Measurements from ENCODE around the gene MAP4K2. TPM values are rescaled to one million over a fixed set of nuclear protein-coding genes. Genes with fewer than 3 reads are reported as not detected.

MAP4K2 gene
- total RNA-seq, 2 donors from 2014 or later: 9.2 to 13.3 TPM

DNA sequence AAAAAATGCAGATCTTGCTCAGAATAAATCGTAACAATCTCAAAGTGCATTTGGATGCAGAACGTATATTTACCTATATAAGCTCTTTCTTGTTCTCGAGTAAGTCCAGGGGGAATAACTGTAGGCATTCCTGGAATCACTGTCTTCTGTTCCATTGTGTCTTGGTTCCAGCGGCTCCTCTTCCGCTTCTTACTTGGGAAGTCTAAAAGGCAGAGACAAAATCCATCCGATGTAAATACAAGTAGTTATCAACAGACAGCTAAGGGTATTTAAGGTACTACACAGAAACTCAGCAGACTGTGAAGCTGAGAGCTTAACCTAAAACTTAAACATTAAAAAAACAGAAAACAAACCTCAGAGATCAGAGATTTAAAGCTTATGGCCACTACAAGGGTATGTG lies 26.6 kb downstream of the MAP4K2 start:
- Histone ChIP-seq H3K9ac (ENCODE audit: low read depth in 2 of 2, low read length in 2 of 2) (peak overlapping the region in 1 of 2 donors; percentile 69), H3K9me3 (no peaks in the 10 kb centered on the region), H3K27ac (no peak overlapping the region), H3K36me3 (peaks cover 23% of the 10 kb centered on the region), H3K4me1 (peaks cover 9% of the 10 kb centered on the region), H3K27me3 (no peaks in the 10 kb centered on the region), H3K4me3 (peak overlapping the region; percentile 72)
- intact Hi-C loops (cut with DNase I): no loop called here
- TF ChIP-seq, protein P1, sequence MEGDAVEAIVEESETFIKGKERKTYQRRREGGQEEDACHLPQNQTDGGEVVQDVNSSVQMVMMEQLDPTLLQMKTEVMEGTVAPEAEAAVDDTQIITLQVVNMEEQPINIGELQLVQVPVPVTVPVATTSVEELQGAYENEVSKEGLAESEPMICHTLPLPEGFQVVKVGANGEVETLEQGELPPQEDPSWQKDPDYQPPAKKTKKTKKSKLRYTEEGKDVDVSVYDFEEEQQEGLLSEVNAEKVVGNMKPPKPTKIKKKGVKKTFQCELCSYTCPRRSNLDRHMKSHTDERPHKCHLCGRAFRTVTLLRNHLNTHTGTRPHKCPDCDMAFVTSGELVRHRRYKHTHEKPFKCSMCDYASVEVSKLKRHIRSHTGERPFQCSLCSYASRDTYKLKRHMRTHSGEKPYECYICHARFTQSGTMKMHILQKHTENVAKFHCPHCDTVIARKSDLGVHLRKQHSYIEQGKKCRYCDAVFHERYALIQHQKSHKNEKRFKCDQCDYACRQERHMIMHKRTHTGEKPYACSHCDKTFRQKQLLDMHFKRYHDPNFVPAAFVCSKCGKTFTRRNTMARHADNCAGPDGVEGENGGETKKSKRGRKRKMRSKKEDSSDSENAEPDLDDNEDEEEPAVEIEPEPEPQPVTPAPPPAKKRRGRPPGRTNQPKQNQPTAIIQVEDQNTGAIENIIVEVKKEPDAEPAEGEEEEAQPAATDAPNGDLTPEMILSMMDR (IDR thresholded peaks at IDR 0.05): no peak
- no peak for DNase-seq

DNA sequence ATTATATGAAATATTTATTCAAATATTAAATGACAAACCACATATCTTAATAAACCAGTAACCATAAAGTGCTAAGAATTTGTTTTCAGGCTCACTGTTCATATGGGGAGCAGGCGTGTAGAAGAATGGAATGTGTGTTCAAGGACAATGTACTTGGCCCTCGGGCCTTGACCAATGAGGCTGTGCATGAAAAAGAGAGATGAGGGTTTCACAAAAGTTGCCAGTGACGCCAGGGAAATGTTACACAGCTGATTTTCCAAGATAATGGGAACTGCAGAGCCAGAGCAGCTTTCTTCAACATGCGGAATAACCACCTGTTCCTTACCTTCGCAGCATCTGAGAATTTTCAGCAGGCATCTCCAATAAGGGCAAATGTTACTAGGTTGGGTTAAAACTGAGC lies 28.9 kb downstream of the MAP4K2 start:
- intact Hi-C loops (cut with DNase I): no loop called here
- no peak for DNase-seq
- Histone ChIP-seq H3K27ac (no peak overlapping the region), H3K4me3 (no peak overlapping the region), H3K4me1 (peaks cover 9% of the 10 kb centered on the region), H3K9me3 (no peaks in the 10 kb centered on the region), H3K27me3 (no peaks in the 10 kb centered on the region), H3K36me3 (peaks cover 44% of the 10 kb centered on the region), H3K9ac (ENCODE audit: low read depth in 2 of 2, low read length in 2 of 2) (no peak overlapping the region)
- TF ChIP-seq, protein P1 (IDR thresholded peaks at IDR 0.05): no peak

DNA sequence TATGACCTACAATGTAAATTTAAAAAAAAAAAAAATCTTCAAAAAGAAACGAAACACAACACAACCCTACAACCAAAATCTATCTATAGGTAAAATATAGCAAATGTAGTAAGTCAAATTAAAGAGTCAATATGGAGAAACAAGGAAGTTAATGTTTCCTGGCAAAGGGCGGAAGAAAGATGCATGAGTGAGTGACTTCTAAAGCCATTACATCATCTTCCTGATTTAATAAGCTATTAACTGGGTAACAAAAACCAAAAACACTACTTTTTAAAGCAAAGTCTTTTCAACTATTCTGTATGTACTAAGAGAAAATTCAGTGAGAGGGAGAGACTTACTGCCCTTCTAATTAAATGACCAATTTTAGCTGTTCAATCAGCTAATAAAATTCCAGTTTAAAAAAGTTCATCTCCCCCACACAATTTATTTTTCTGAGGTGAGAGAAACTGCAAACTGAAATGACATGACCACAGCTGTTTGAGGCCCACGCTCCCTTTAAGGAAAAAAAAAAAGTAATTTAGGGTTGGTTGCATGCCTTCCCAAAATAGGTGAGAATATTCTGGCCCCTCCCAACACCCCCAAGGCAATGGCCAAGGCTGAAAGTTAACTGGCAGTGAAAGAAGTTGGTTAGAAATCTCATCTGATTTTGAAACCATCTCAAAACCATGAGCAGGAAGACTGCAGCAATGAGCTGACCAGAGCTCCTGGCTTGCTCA lies 30.6 kb downstream of the MAP4K2 start:
- no peak overlapping the region for H3K9ac ChIP-seq (ENCODE audit: low read depth in 2 of 2, low read length in 2 of 2)
- no peak overlapping the region for H3K27ac ChIP-seq
- peaks cover 57% of the 10 kb centered on the region for H3K36me3 ChIP-seq
- H3K9me3 ChIP-seq: no peaks in the 10 kb centered on the region
- peaks cover 9% of the 10 kb centered on the region for H3K4me1 ChIP-seq
- intact Hi-C loops (cut with DNase I): no loop called here
- no peak for DNase-seq
- no peaks in the 10 kb centered on the region for H3K27me3 ChIP-seq
- TF ChIP-seq, protein P1 (IDR thresholded peaks at IDR 0.05): no peak
- no peak overlapping the region for H3K4me3 ChIP-seq

DNA sequence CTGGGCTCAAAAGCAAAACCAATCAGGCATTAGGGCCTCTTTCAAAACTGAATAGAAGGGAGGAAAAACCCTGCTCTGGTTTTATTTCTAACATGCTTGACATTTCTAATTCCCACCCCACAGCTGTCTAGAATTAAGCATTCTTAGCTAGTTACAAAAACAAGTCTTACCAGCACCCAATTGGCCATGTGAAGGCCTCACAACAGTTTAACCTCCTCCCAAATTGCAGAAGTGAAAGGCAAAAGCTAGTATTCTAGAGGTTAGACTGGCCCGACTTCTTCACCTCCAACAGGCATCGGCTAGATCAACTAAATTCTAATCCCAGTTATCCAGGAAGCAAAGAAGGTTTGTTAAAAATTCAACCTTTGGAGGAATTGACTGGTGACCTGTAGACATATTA lies 31.2 kb downstream of the MAP4K2 start:
- Histone ChIP-seq H3K36me3 (peaks cover 64% of the 10 kb centered on the region), H3K4me1 (peaks cover 7% of the 10 kb centered on the region), H3K9me3 (no peaks in the 10 kb centered on the region), H3K27ac (no peak overlapping the region), H3K9ac (ENCODE audit: low read depth in 2 of 2, low read length in 2 of 2) (no peak overlapping the region), H3K4me3 (no peak overlapping the region), H3K27me3 (no peaks in the 10 kb centered on the region)
- DNase-seq: no peak
- TF ChIP-seq, protein P1 (IDR thresholded peaks at IDR 0.05): no peak
- intact Hi-C loops (cut with DNase I): no loop called here

DNA sequence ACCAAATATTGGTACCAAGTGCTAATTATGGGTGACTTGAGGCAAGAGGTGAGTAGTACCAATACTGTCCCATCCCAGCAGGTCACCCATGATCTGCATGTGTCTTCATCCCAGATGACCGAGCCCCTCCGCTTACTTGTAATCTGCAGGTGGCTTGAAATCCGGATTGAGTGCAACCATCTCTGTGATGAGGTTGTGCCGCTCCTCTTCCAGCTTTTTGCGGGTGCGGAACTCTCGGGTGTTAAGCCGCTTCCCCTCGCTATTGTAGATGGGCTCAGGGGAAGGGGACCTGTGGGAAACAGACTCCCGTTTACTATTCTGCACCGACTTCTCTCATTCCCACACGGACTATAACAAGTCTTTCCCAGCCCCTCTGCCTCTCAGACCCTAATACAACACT lies 32.9 kb downstream of the MAP4K2 start:
- no peak overlapping the region for H3K9ac ChIP-seq (ENCODE audit: low read depth in 2 of 2, low read length in 2 of 2)
- TF ChIP-seq, protein P1 (IDR thresholded peaks at IDR 0.05): no peak
- intact Hi-C loops (cut with DNase I): no loop called here
- no peak for DNase-seq
- no peaks in the 10 kb centered on the region for H3K27me3 ChIP-seq
- H3K27ac ChIP-seq: no peak overlapping the region
- H3K4me1 ChIP-seq: no peaks in the 10 kb centered on the region
- peaks cover 71% of the 10 kb centered on the region for H3K36me3 ChIP-seq
- H3K4me3 ChIP-seq: no peak overlapping the region
- H3K9me3 ChIP-seq: no peaks in the 10 kb centered on the region

All from colonic mucosa (tissue), 4 donors.